NT2/D1 (cell line): ENCODE data around the gene ZNF296.

Experiments used
- DNase-seq: peaks from one replicate; pipeline ENCODE4 v3.0.0-alpha.2; 2011; ENCODE audit warnings: low read depth, low spot score
- H3K27me3 ChIP-seq: 2 replicates; pipeline ENCODE4 v1.6.0; 2011; ENCODE audit warnings: mild to moderate bottlenecking; ENCODE audit not compliant: insufficient read length, insufficient read depth
- H3K36me3 ChIP-seq: 2 replicates; pipeline ENCODE4 v1.6.1; 2011; ENCODE audit warnings: mild to moderate bottlenecking, low read length, mixed read lengths; ENCODE audit not compliant: insufficient read depth, insufficient read length
- H3K4me1 ChIP-seq: 2 replicates; pipeline ENCODE4 v1.5.1; 2011; ENCODE audit not compliant: insufficient read depth, insufficient read length
- H3K4me3 ChIP-seq: 2 replicates; pipeline ENCODE4 v1.5.1; 2011; ENCODE audit warnings: low read depth; ENCODE audit not compliant: insufficient read length
- H3K9ac ChIP-seq: 2 replicates; pipeline ENCODE4 v1.6.0; 2011; ENCODE audit warnings: low read depth; ENCODE audit not compliant: insufficient read length
- H3K9me3 ChIP-seq: 2 replicates; pipeline ENCODE4 v1.5.1; 2011; ENCODE audit warnings: mild to moderate bottlenecking, low read length; ENCODE audit not compliant: insufficient read depth
- SUZ12 ChIP-seq: IDR thresholded peaks from 2 replicates; pipeline ENCODE4 v1.6.1; 2011; ENCODE audit not compliant: insufficient read length, insufficient read depth; ENCODE audit errors: extremely low read depth
- YY1 ChIP-seq: IDR thresholded peaks from 2 replicates; pipeline ENCODE4 v1.6.1; 2011; ENCODE audit not compliant: insufficient read length, insufficient read depth
- ZNF274 ChIP-seq: IDR thresholded peaks from 2 replicates; pipeline ENCODE4 v1.6.1; 2011; ENCODE audit warnings: mild to moderate bottlenecking, low read depth, low read length

The ZNF296 gene

GRCh38 chr19:45070214-45070613 is 6.1 kb downstream of the ZNF296 start:
- peaks cover 9% of the 10 kb centered on the region for H3K4me1 ChIP-seq
- H3K36me3 ChIP-seq: peaks cover 63% of the 10 kb centered on the region
- no peaks in the 10 kb centered on the region for H3K9me3 ChIP-seq
- H3K4me3 ChIP-seq: no peak overlapping the region
- TF ChIP-seq YY1 (no peak), ZNF274 (no peak), SUZ12 (no peak)
- no peak overlapping the region for H3K9ac ChIP-seq
- H3K27me3 ChIP-seq: no peaks in the 10 kb centered on the region
- no peak for DNase-seq

DNA sequence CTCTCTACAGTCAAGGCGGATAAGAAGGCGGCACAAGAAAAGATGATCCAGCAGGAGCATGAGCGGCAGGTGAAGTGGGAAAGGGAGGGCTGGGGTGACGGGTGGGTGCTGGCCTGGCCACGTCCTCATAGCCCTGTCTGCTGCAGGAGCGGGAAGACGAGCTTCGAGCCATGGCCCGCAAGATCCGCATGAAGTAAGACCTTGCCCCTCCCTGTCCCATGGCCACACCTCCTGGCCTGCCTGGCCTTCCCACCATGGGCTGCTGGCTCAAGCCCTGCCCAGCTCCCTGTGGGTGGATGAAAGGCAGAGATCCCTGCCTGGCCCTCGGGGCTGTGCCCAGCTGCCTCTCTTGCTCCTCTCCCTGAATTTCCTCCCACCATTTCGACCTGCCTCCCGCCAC is 7.2 kb downstream of the ZNF296 start:
- DNase-seq: no peak
- no peak for TF ChIP-seq ZNF274
- no peak for TF ChIP-seq SUZ12
- TF ChIP-seq YY1: no peak
- H3K9me3 ChIP-seq: no peaks in the 10 kb centered on the region
- peaks cover 72% of the 10 kb centered on the region for H3K36me3 ChIP-seq
- no peak overlapping the region for H3K9ac ChIP-seq
- peaks cover 6% of the 10 kb centered on the region for H3K4me1 ChIP-seq
- H3K27me3 ChIP-seq: no peaks in the 10 kb centered on the region
- no peak overlapping the region for H3K4me3 ChIP-seq

DNA sequence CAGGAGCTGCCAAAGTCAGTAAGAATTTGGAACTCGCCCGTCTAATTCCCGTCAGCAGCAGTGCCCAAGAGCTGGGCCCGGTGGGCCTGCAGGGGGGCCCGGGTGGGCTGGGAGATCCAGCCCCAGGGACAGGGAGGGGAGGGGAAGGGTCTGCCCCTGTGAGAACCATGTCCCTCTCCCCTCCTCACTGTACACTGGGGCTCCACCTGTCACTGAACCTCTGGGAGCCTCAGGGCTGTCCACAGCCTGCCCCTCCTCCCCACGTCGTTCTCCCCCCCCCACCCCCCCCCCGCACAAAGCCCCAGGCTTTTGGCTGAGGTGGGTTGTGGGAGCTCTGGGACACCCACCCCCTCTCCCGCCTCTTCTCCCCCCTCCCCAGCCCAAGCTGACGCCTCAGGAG is 8.2 kb downstream of the ZNF296 start:
- TF ChIP-seq ZNF274 (no peak), YY1 (no peak), SUZ12 (no peak)
- H3K36me3 ChIP-seq: peaks cover 79% of the 10 kb centered on the region

GRCh38 chr19:45066921-45067661 is 9.2 kb downstream of the ZNF296 start:
- H3K9ac ChIP-seq: no peak overlapping the region
- H3K4me3 ChIP-seq: no peak overlapping the region
- H3K27me3 ChIP-seq: no peaks in the 10 kb centered on the region
- TF ChIP-seq SUZ12 (no peak), YY1 (no peak), ZNF274 (no peak)
- H3K4me1 ChIP-seq: peaks cover 6% of the 10 kb centered on the region
- H3K9me3 ChIP-seq: no peaks in the 10 kb centered on the region
- no peak for DNase-seq
- peaks cover 81% of the 10 kb centered on the region for H3K36me3 ChIP-seq

More for the DNA sequence above, 8.2 kb downstream of the ZNF296 start:
- no peak for DNase-seq
- no peaks in the 10 kb centered on the region for H3K9me3 ChIP-seq
- peaks cover 6% of the 10 kb centered on the region for H3K4me1 ChIP-seq
- H3K9ac ChIP-seq: no peak overlapping the region
- no peaks in the 10 kb centered on the region for H3K27me3 ChIP-seq
- no peak overlapping the region for H3K4me3 ChIP-seq

DNA sequence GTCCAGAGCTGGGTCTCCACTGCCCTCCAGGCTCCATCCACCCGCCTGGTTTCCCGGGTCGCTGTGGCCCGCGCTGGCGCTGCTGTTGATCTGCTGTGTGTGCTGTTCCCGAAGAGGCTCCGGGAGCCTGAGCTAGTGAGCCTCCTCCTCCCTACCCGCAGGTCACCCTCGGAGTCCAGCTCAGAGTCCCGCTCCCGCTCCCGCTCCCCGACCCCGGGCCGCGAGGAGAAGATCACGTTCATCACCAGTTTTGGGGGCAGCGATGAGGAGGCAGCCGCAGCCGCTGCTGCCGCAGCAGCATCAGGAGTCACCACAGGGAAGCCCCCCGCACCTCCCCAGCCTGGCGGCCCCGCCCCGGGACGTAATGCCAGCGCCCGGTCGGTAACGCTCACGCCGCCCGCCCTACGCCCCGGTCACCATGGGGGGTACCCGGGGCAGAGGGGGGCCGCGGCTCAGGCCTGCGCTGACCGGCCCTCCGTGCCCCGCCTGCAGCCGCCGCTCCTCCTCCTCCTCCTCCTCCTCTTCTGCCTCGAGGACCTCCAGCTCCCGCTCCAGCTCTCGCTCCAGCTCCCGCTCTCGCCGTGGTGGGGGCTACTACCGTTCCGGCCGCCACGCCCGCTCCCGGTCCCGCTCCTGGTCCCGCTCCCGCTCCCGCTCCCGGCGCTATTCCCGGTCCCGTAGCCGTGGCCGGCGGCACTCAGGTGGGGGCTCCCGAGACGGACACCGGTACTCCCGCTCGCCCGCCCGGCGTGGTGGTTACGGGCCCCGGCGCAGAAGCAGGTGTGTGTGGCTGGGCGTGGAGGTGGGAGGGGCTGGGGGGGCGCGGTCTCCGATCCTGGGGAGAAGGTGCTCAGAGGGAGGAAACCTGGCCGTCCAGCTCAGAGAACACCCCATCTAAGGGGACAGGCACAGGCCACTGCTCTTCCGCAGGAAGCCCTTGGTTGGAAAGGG is 12.2 kb downstream of the ZNF296 start:
- Histone ChIP-seq H3K4me1 (peaks cover 11% of the 10 kb centered on the region), H3K9me3 (no peaks in the 10 kb centered on the region), H3K4me3 (no peak overlapping the region), H3K36me3 (peaks cover 82% of the 10 kb centered on the region), H3K9ac (no peak overlapping the region), H3K27me3 (no peaks in the 10 kb centered on the region)
- DNase-seq: no peak
- no peak for TF ChIP-seq ZNF274
- no peak for TF ChIP-seq SUZ12

DNA sequence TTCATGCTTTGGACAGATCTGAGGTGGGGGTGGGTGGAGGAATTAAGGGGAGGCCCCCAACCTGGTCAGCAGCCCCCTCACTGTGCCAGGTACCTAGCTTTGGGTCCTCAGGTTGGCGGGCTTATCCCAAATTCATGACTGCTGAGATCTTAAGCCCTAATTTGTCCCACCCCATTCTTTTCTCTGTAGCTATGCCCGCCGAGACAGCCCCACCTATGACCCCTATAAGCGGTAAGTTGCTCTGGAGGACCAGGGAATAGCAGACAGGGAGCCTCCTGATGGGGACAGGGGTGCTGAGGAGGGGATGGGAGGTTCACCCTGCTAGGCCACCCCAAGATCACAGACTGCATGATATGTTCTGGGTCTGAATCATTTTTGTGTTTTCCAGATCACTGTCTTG is 14.3 kb downstream of the ZNF296 start:
- no peak for DNase-seq
- TF ChIP-seq YY1 (no peak), SUZ12 (no peak), ZNF274 (no peak)
- no peaks in the 10 kb centered on the region for H3K27me3 ChIP-seq
- no peak overlapping the region for H3K9ac ChIP-seq
- no peak overlapping the region for H3K4me3 ChIP-seq
- H3K4me1 ChIP-seq: peaks cover 8% of the 10 kb centered on the region
- H3K36me3 ChIP-seq: peaks cover 83% of the 10 kb centered on the region
- H3K9me3 ChIP-seq: no peaks in the 10 kb centered on the region
